Hepatocyte (in vitro differentiated cells): Measurements from ENCODE around the gene C11orf42. TPM values are rescaled to one million over a fixed set of nuclear protein-coding genes. Genes with fewer than 3 reads are reported as not detected.

Experiments
- DNase-seq: peaks from one replicate; pipeline ENCODE4 v3.0.0-alpha.2; 2016; ENCODE audit warnings: low spot score
- H2AFZ ChIP-seq: fragments of 200-600 bp; sonication (generic); 2 replicates; pipeline ENCODE4 v1.6.0; 2016; ENCODE audit warnings: antibody characterized with exemption, mild to moderate bottlenecking
- H3K27ac ChIP-seq: fragments of 200-600 bp; sonication (generic); 2 replicates; pipeline ENCODE4 v1.5.1; 2016; ENCODE audit warnings: mild to moderate bottlenecking
- H3K27me3 ChIP-seq: fragments of 200-600 bp; sonication (generic); 2 replicates; pipeline ENCODE4 v1.6.1; 2016
- H3K36me3 ChIP-seq: fragments of 200-600 bp; sonication (generic); replicated peaks from 2 replicates; pipeline ENCODE4 v1.5.1; 2016; ENCODE audit warnings: low read depth; ENCODE audit not compliant: insufficient read depth
- H3K4me1 ChIP-seq: fragments of 200-600 bp; sonication (generic); 2 replicates; pipeline ENCODE4 v1.5.1; 2016; ENCODE audit warnings: mild to moderate bottlenecking, moderate library complexity; ENCODE audit not compliant: insufficient read depth
- H3K4me2 ChIP-seq: fragments of 200-600 bp; sonication (generic); 2 replicates; pipeline ENCODE4 v1.6.0; 2016
- H3K4me3 ChIP-seq: fragments of 200-600 bp; sonication (generic); 2 replicates; pipeline ENCODE4 v1.5.1; 2016; ENCODE audit warnings: mild to moderate bottlenecking
- H3K79me2 ChIP-seq: fragments of 200-600 bp; sonication (generic); 2 replicates; pipeline ENCODE4 v1.6.0; 2017; ENCODE audit warnings: mild to moderate bottlenecking
- H3K9me2 ChIP-seq: fragments of 200-600 bp; sonication (generic); replicated peaks from 2 replicates; pipeline ENCODE4 v1.6.0; 2017; ENCODE audit warnings: mild to moderate bottlenecking; ENCODE audit not compliant: insufficient read depth
- H3K9me3 ChIP-seq: fragments of 200-600 bp; sonication (generic); 2 replicates; pipeline ENCODE4 v1.5.1; 2016; ENCODE audit warnings: low read depth, mild to moderate bottlenecking
- H4K20me1 ChIP-seq: fragments of 200-600 bp; sonication (generic); 2 replicates; pipeline ENCODE4 v1.6.0; 2016; ENCODE audit warnings: mild to moderate bottlenecking; ENCODE audit not compliant: insufficient read depth, poor library complexity, severe bottlenecking
- EZH2 ChIP-seq: fragments of 200-600 bp; sonication (generic); IDR thresholded peaks from 2 replicates; pipeline ENCODE4 v1.6.1; 2016; ENCODE audit warnings: antibody characterized with exemption, mild to moderate bottlenecking, borderline replicate concordance
- EZH2phosphoT487 ChIP-seq: fragments of 200-600 bp; sonication (generic); IDR thresholded peaks from one replicate; pipeline ENCODE4 v1.6.1; 2018; ENCODE audit warnings: antibody characterized with exemption, mild to moderate bottlenecking, low read depth, moderate library complexity; ENCODE audit not compliant: unreplicated experiment, severe bottlenecking
- WGBS: methylation state at CpG from one replicate; pipeline ENCODE4 v1.1.6; 2016; ENCODE audit warnings: low lambda C conversion rate; ENCODE audit errors: missing lambda C conversion rate; 5-methylcytosine and 5-hydroxymethylcytosine counted together
- polyA plus RNA-seq: library from polyadenylated mRNA; unstranded; fragments of >200 nt; fragmentation: Nextera tagmentation; extraction: Ambion mirVana; gene quantifications from 2 replicates; pipeline ENCODE4 v1.2.1, GENCODE V29; 2016
- total RNA-seq: library from RNA; depleted of rRNA; stranded (reverse); fragments of >200 nt; gene quantifications from 2 replicates; pipeline ENCODE4 v1.2.3, GENCODE V29; 2014
- TF ChIP-seq, protein P1 (sequence below): fragments of 200-600 bp; sonication (generic); IDR thresholded peaks from 2 replicates; pipeline ENCODE4 v1.5.1; 2016; ENCODE audit warnings: antibody characterized with exemption, mild to moderate bottlenecking; ENCODE audit not compliant: poor library complexity

The C11orf42 gene
- total and polyA plus RNA-seq, 2 experiments from 2014 or later: not detected

DNA sequence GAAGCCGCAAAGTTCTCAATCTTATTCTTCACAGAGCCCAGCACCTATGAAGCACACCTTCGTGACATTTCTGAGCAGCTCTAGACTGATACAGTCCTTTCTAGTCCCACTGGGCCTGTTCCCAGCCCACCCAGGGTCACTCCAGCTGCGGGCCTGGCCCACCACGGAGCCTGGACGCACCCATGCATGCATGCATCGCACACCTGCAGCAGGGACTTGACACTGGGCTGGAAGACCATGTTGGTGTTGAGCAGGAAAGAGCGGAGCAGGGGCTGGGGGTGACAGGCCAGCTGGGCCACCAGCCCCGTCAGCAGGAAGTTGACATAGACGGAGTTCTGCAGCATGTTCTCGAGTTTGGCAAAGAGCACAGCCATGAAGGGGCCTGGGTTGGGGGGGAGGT is 9.2 kb downstream of the C11orf42 start:
- TF ChIP-seq EZH2 (no peak), EZH2phosphoT487 (no peak)
- TF ChIP-seq, protein P1, sequence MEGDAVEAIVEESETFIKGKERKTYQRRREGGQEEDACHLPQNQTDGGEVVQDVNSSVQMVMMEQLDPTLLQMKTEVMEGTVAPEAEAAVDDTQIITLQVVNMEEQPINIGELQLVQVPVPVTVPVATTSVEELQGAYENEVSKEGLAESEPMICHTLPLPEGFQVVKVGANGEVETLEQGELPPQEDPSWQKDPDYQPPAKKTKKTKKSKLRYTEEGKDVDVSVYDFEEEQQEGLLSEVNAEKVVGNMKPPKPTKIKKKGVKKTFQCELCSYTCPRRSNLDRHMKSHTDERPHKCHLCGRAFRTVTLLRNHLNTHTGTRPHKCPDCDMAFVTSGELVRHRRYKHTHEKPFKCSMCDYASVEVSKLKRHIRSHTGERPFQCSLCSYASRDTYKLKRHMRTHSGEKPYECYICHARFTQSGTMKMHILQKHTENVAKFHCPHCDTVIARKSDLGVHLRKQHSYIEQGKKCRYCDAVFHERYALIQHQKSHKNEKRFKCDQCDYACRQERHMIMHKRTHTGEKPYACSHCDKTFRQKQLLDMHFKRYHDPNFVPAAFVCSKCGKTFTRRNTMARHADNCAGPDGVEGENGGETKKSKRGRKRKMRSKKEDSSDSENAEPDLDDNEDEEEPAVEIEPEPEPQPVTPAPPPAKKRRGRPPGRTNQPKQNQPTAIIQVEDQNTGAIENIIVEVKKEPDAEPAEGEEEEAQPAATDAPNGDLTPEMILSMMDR: no peak
- Histone ChIP-seq H3K4me1 (no peaks in the 10 kb centered on the region), H3K4me2 (no peak overlapping the region), H3K9me2 (no peaks in the 10 kb centered on the region), H3K4me3 (no peak overlapping the region), H3K27ac (no peak overlapping the region), H3K79me2 (no peaks in the 10 kb centered on the region), H3K9me3 (no peaks in the 10 kb centered on the region), H3K27me3 (no peaks in the 10 kb centered on the region), H4K20me1 (no peaks in the 10 kb centered on the region), H3K36me3 (no peaks in the 10 kb centered on the region), H2AFZ (no peak overlapping the region)
- 98% methylated on average over 10 of the region's 10 CpGs for WGBS
- DNase-seq: no peak

DNA sequence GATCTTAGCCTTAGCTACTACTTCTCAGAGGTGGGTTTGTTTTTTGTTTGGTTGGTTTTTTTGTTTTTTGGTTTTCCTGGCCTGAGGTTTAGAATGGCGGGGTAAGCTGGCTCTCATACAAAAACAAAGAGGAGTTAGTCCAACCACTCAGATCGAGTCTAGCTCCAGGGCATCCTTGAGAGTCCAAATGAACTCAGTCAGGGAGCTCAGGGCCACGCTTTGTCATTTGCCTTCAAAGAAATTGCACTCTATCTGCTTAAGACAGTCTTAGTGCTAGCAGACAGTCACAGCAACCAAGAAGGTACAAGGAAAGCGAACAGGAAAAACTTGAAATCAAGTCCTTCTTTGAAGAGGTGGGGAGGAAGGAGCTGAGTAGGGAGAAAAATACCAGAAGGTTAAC is 11.1 kb downstream of the C11orf42 start:
- H3K4me3 ChIP-seq: no peak overlapping the region
- no peaks in the 10 kb centered on the region for H4K20me1 ChIP-seq
- H3K4me2 ChIP-seq: no peak overlapping the region
- peaks cover 9% of the 10 kb centered on the region for H3K79me2 ChIP-seq
- WGBS: 90% methylated on average over 4 of the region's 4 CpGs
- H3K9me3 ChIP-seq: no peaks in the 10 kb centered on the region
- DNase-seq: no peak
- no peak overlapping the region for H3K27ac ChIP-seq
- TF ChIP-seq EZH2: no peak
- no peak for TF ChIP-seq EZH2phosphoT487
- TF ChIP-seq, protein P1: no peak
- no peaks in the 10 kb centered on the region for H3K36me3 ChIP-seq
- no peaks in the 10 kb centered on the region for H3K27me3 ChIP-seq
- H3K4me1 ChIP-seq: no peaks in the 10 kb centered on the region
- no peak overlapping the region for H2AFZ ChIP-seq
- no peaks in the 10 kb centered on the region for H3K9me2 ChIP-seq

DNA sequence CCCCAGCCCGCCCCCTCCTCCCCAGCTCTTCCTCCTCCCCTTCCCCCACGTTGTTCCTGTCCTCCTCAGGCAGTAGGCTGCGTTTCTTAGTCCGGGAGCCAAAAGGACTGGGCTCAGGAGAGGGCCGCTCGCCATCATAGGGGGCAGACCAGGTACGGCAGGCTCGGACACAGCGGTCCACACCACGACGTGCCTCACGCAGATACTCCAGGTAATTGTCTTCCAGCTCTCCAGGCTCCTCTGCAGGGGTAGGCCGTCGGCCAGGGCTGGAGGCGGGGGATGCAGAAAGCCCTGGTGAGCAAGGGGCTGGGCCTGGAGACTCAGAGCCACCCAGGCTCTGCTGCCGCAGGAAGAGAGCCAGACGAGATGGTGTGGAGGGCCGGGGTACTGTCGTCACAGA is 12.4 kb downstream of the C11orf42 start:
- 91% methylated on average over 19 of the region's 19 CpGs for WGBS

DNA sequence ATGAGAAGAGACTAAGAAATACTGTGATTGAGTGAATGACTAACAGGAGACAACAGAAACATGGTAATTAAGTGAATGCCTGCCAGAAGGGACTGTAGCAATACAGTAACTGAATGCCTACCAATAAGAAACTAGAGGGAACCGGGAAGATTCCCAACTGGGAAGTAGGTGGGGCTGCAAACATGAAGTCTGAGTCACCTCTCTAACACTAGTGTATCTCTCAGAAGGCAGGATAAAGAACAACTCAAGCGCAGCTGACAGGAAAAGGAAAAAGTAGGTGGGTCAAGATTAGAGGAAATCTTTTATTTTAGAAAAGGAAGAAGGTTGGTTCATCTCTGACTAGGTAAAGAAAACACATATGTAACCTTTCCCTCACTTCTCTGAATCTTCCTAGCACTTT is 14.0 kb downstream of the C11orf42 start:
- 62% methylated on average over 2 of the region's 2 CpGs for WGBS
- no peak for TF ChIP-seq EZH2
- no peak for TF ChIP-seq EZH2phosphoT487
- TF ChIP-seq, protein P1: no peak
- peak; percentile 35 for DNase-seq
- Histone ChIP-seq H3K27ac (peak overlapping the region; percentile 22), H3K27me3 (no peaks in the 10 kb centered on the region), H3K4me3 (no peak overlapping the region), H3K9me3 (no peaks in the 10 kb centered on the region), H3K9me2 (no peaks in the 10 kb centered on the region), H4K20me1 (peaks cover 4% of the 10 kb centered on the region), H2AFZ (no peak overlapping the region), H3K4me1 (no peaks in the 10 kb centered on the region), H3K36me3 (peaks cover 2% of the 10 kb centered on the region), H3K79me2 (peaks cover 14% of the 10 kb centered on the region), H3K4me2 (no peak overlapping the region)

More for the DNA sequence above, 12.4 kb downstream of the C11orf42 start:
- DNase-seq: no peak
- no peak overlapping the region for H3K4me2 ChIP-seq
- no peaks in the 10 kb centered on the region for H3K9me2 ChIP-seq
- no peaks in the 10 kb centered on the region for H3K4me1 ChIP-seq
- no peak overlapping the region for H2AFZ ChIP-seq
- no peaks in the 10 kb centered on the region for H3K27me3 ChIP-seq
- TF ChIP-seq EZH2: no peak
- no peak overlapping the region for H3K4me3 ChIP-seq
- H3K36me3 ChIP-seq: peaks cover 2% of the 10 kb centered on the region
- no peaks in the 10 kb centered on the region for H3K9me3 ChIP-seq
- peaks cover 9% of the 10 kb centered on the region for H3K79me2 ChIP-seq
- no peak overlapping the region for H3K27ac ChIP-seq
- no peaks in the 10 kb centered on the region for H4K20me1 ChIP-seq
